ENCODE data around the gene STK40. TPM values are rescaled to one million over a fixed set of nuclear protein-coding genes. Genes with fewer than 3 reads are reported as not detected.

STK40 gene
- total and polyA plus RNA-seq, 5 experiments from 2014 or later: 21.6 to 47.8 (median 31.7) TPM

- Mint-ChIP-seq H3K4me1 (peaks cover 4 to 21% (median 14%) of the 10 kb centered on the region in 4 donors), H3K4me3 (no peak overlapping the region), H3K36me3 (no peaks in the 10 kb centered on the region), H3K27ac (peak overlapping the region in 1 of 10 donors; percentile 26), H3K9me3 (no peaks in the 10 kb centered on the region), H3K27me3 (no peaks in the 10 kb centered on the region)
- no peak for DNase-seq
- no peak for ATAC-seq
- POLR2A ChIA-PET: interaction anchor here (1.3 kb wide), 1 partner anchor 17 kb away, joined by 3 read pairs; the partner anchor contains the start of gene LSM10
Measured at GRCh38 chr1:36414384-36414783, 28.7 kb upstream of the STK40 start.

GRCh38 chr1:36411674-36412648, 26.2 kb upstream of the STK40 start:
- Mint-ChIP-seq H3K27ac (peak overlapping the region in 7 of 10 donors; percentile 19 to 70 (median 61)), H3K36me3 (no peaks in the 10 kb centered on the region), H3K4me1 (peaks cover 0 to 17% (median 11%) of the 10 kb centered on the region in 4 donors), H3K9me3 (no peaks in the 10 kb centered on the region), H3K4me3 (no peak overlapping the region), H3K27me3 (no peaks in the 10 kb centered on the region)
- POLR2A ChIA-PET: interaction anchor here (0.6 to 0.7 kb wide), 2 partner anchors 22 to 256 kb away, joined by 3 to 5 read pairs; partner anchors contain the start of gene MAP7D1
- peak in 5 of 10 donors; percentile 21 to 39 (median 30) for DNase-seq
- ATAC-seq: peak; percentile 76 to 90

GRCh38 chr1:36408479-36408878, 22.8 kb upstream of the STK40 start:
- Mint-ChIP-seq H3K4me3 (no peak overlapping the region), H3K27me3 (no peaks in the 10 kb centered on the region), H3K4me1 (peaks cover 0 to 17% (median 12%) of the 10 kb centered on the region in 4 donors), H3K27ac (no peak overlapping the region), H3K9me3 (no peaks in the 10 kb centered on the region), H3K36me3 (no peaks in the 10 kb centered on the region)
- POLR2A ChIA-PET: interaction anchor here (0.7 kb wide), 1 partner anchor 11 kb away, joined by 5 read pairs; no protein-coding TSS in a partner anchor
- no peak for DNase-seq
- no peak for ATAC-seq

- ATAC-seq (no peak), DNase-seq (no peak)
- POLR2A ChIA-PET: no interaction called here
- Mint-ChIP-seq H3K9me3 (no peaks in the 10 kb centered on the region), H3K27me3 (no peaks in the 10 kb centered on the region), H3K27ac (peak overlapping the region in 3 of 10 donors; percentile 55 to 75 (median 65)), H3K4me3 (no peak overlapping the region), H3K4me1 (peaks cover 0 to 12% (median 6%) of the 10 kb centered on the region in 4 donors), H3K36me3 (no peaks in the 10 kb centered on the region)
Measured at GRCh38 chr1:36406440-36406839, 20.7 kb upstream of the STK40 start.

- H3K4me3 Mint-ChIP-seq: no peak overlapping the region
- POLR2A ChIA-PET: interaction anchor here (6.8 kb wide), 1 partner anchor 17 kb away, joined by 59 read pairs; the partner anchor contains the start of gene STK40
- H3K27ac Mint-ChIP-seq: no peak overlapping the region
- H3K9me3 Mint-ChIP-seq: no peaks in the 10 kb centered on the region
- no peak for DNase-seq
- H3K4me1 Mint-ChIP-seq: peaks cover 9 to 26% (median 16%) of the 10 kb centered on the region in 4 donors
- ATAC-seq: no peak
- no peaks in the 10 kb centered on the region for H3K27me3 Mint-ChIP-seq
- peaks cover 0 to 2% (median 0%) of the 10 kb centered on the region in 3 donors for H3K36me3 Mint-ChIP-seq
Measured at GRCh38 chr1:36402504-36402890, 16.8 kb upstream of the STK40 start.

GRCh38 chr1:36401602-36402503, 16.1 kb upstream of the STK40 start:
- H3K4me1 Mint-ChIP-seq: peaks cover 15 to 31% (median 19%) of the 10 kb centered on the region in 4 donors
- H3K27ac Mint-ChIP-seq: peak overlapping the region in 4 of 10 donors; percentile 17 to 66 (median 51)
- peak overlapping the region in 2 of 10 donors; percentile 18 to 52 for H3K4me3 Mint-ChIP-seq
- no peaks in the 10 kb centered on the region for H3K27me3 Mint-ChIP-seq
- H3K9me3 Mint-ChIP-seq: no peaks in the 10 kb centered on the region
- peak in 1 of 10 donors; percentile 55 for DNase-seq
- H3K36me3 Mint-ChIP-seq: peaks cover 0 to 2% (median 0%) of the 10 kb centered on the region in 3 donors
- POLR2A ChIA-PET: interaction anchor here (1.6 to 6.8 kb wide), 2 partner anchors 17 to 35 kb away, joined by 3 to 59 read pairs; partner anchors contain the start of gene STK40
- ATAC-seq: no peak

GRCh38 chr1:36400825-36401601, 15.3 kb upstream of the STK40 start:
- ATAC-seq (peak in 1 of 2 donors; percentile 15), DNase-seq (peak in 4 of 10 donors; percentile 6 to 57 (median 18))
- Mint-ChIP-seq H3K36me3 (peaks cover 0 to 3% (median 2%) of the 10 kb centered on the region in 3 donors), H3K27ac (peak overlapping the region in 6 of 10 donors; percentile 17 to 72 (median 58)), H3K4me3 (peak overlapping the region in 5 of 10 donors; percentile 10 to 52 (median 35)), H3K4me1 (peaks cover 14 to 39% (median 27%) of the 10 kb centered on the region in 4 donors), H3K27me3 (no peaks in the 10 kb centered on the region), H3K9me3 (no peaks in the 10 kb centered on the region)
- POLR2A ChIA-PET: interaction anchor here (1.1 to 6.8 kb wide), 3 partner anchors 16 to 34 kb away, joined by 3 to 59 read pairs (median 3); partner anchors contain the start of gene STK40

- Mint-ChIP-seq H3K4me3 (peak overlapping the region in 1 of 10 donors; percentile 50), H3K27ac (no peak overlapping the region), H3K9me3 (no peaks in the 10 kb centered on the region), H3K36me3 (peaks cover 0 to 3% (median 2%) of the 10 kb centered on the region in 3 donors), H3K27me3 (no peaks in the 10 kb centered on the region), H3K4me1 (peaks cover 14 to 39% (median 29%) of the 10 kb centered on the region in 4 donors)
- DNase-seq: peak in 1 of 10 donors; percentile 52
- POLR2A ChIA-PET: interaction anchor here (1.1 to 6.8 kb wide), 3 partner anchors 15 to 33 kb away, joined by 3 to 59 read pairs (median 3); partner anchors contain the start of gene STK40
- no peak for ATAC-seq
Measured at GRCh38 chr1:36400514-36400824, 14.7 kb upstream of the STK40 start.

- no peaks in the 10 kb centered on the region for H3K27me3 Mint-ChIP-seq
- no peaks in the 10 kb centered on the region for H3K9me3 Mint-ChIP-seq
- H3K36me3 Mint-ChIP-seq: peaks cover 0 to 9% (median 2%) of the 10 kb centered on the region in 3 donors
- POLR2A ChIA-PET: interaction anchor here (0.9 to 6.8 kb wide), 7 partner anchors 13 to 92 kb away, joined by 3 to 59 read pairs (median 4); partner anchors contain the start of genes MRPS15, SH3D21 and STK40
- H3K4me1 Mint-ChIP-seq: peaks cover 17 to 50% (median 38%) of the 10 kb centered on the region in 4 donors
- peak in 1 of 10 donors; percentile 14 for DNase-seq
- H3K27ac Mint-ChIP-seq: peak overlapping the region; percentile 94 to 100 (median 99)
- no peak for ATAC-seq
- H3K4me3 Mint-ChIP-seq: peak overlapping the region; percentile 57 to 100 (median 98)
Measured at GRCh38 chr1:36398370-36398977, 12.8 kb upstream of the STK40 start.

- Mint-ChIP-seq H3K36me3 (peaks cover 0 to 17% (median 6%) of the 10 kb centered on the region in 3 donors), H3K4me1 (peaks cover 17 to 58% (median 41%) of the 10 kb centered on the region in 4 donors), H3K27me3 (no peaks in the 10 kb centered on the region), H3K27ac (peak within 1 kb of the TSS; percentile 94 to 100 (median 99)), H3K9me3 (no peaks in the 10 kb centered on the region), H3K4me3 (peak within 1 kb of the TSS; percentile 89 to 100 (median 98))
- DNase-seq: peak; percentile 80 to 92 (median 85)
- ATAC-seq: peak; percentile 90 to 96
- POLR2A ChIA-PET: interaction anchor here (0.8 to 6.8 kb wide), 13 partner anchors 9 to 91 kb away, joined by 3 to 59 read pairs (median 3); partner anchors contain the start of genes MRPS15, SH3D21 and STK40
Measured at GRCh38 chr1:36397378-36398230, 11.9 kb upstream of the STK40 start, which contains the start of gene LSM10. Gene LSM10, minus strand, starts transcription at chr1:36397908. Its CDS starts 3,779 bp downstream, at chr1:36394129.
